ENCODE data around the gene FZR1. TPM values are rescaled to one million over a fixed set of nuclear protein-coding genes. Genes with fewer than 3 reads are reported as not detected.

FZR1 gene
- polyA plus RNA-seq, 2 of the 4 experiments (the other 2 are of a cell fraction): 13.9 to 18.1 TPM

- TF ChIP-seq REST (IDR thresholded peaks at IDR 0.05): no peak
- no peak for TF ChIP-seq MAX (IDR thresholded peaks at IDR 0.05)
- TF ChIP-seq RNF2 (IDR thresholded peaks at IDR 0.05; ENCODE audit: borderline replicate concordance, low read depth): no peak
- no peak for TF ChIP-seq EP300 (IDR thresholded peaks at IDR 0.05)
- no peak for TF ChIP-seq NFE2L2 (conservative IDR thresholded peaks at IDR 0.05; ENCODE audit: low read length)
- no peak for TF ChIP-seq RFX5 (IDR thresholded peaks at IDR 0.05)
- TF ChIP-seq ELK1 (IDR thresholded peaks at IDR 0.05; ENCODE audit: low read depth, low read length): no peak
- TF ChIP-seq KDM1A (IDR thresholded peaks at IDR 0.05; ENCODE audit: low read depth): no peak
- no peak for TF ChIP-seq USF2 (IDR thresholded peaks at IDR 0.05)
Observed at GRCh38 chr19:3551792-3552095, 45.6 kb downstream of the FZR1 start (continued).

GRCh38 chr19:3554254-3555083 is 48.4 kb downstream of the FZR1 start:
- 0 out of 6 replicates have a peak overlapping the region, but pooled peaks of 1 of the 2 experiments have one; percentile 33 for H3K27ac ChIP-seq
- no peak for ATAC-seq
- no peak overlapping the region; the same call in 2 of the 3 replicates for H3K4me2 ChIP-seq
- H3K4me1 ChIP-seq: peaks cover 22% of the 10 kb centered on the region
- ChIA-PET POLR2A (no interaction called here), CTCF (interaction anchor here (0.6 to 10.0 kb wide), 3 partner anchors 9 to 20 kb away, joined by 3 to 70 read pairs (median 54); partner anchors contain the start of gene HMG20B)
- DNase-seq (ENCODE audit: low read depth in 1 of 2, low spot score in 1 of 2): no peak
- no peaks in the 10 kb centered on the region for H3K9me3 ChIP-seq
- WGBS (ENCODE audit: missing lambda C conversion rate): 91% methylated on average over 20 of the region's 21 CpGs
- no peak for FAIRE-seq
- TF ChIP-seq PBX3 (IDR thresholded peaks at IDR 0.05) (no peak), FOXS1 (CRISPR knock-in tag; IDR thresholded peaks at IDR 0.05) (no peak), BCL3 (IDR thresholded peaks at IDR 0.05) (no peak), GATA3 (IDR thresholded peaks at IDR 0.05; ENCODE audit: borderline replicate concordance) (no peak), CHD2 (IDR thresholded peaks at IDR 0.05; ENCODE audit: low read length, partially characterized antibody) (no peak), RNF2 (IDR thresholded peaks at IDR 0.05; ENCODE audit: borderline replicate concordance, low read depth) (no peak), TP53 (CRISPR knock-in tag; IDR thresholded peaks at IDR 0.05) (no peak), EP300 (IDR thresholded peaks at IDR 0.05) (no peak), USF2 (IDR thresholded peaks at IDR 0.05) (no peak)
- no peak overlapping the region for H3K4me3 ChIP-seq

Data from A549 (cell line).